SU-DHL-6 (cell line): ENCODE measurements around the gene WAS.

Experiments
- CTCF ChIP-seq: fragments of 200-600 bp; sonication (generic); IDR thresholded peaks from one replicate; pipeline ENCODE4 v1.5.1; 2017; ENCODE audit warnings: antibody characterized with exemption, mild to moderate bottlenecking, low read length, moderate library complexity; ENCODE audit not compliant: insufficient read depth, poor library complexity, severe bottlenecking
- EZH2phosphoT487 ChIP-seq: fragments of 200-600 bp; sonication (generic), shearing (Covaris generic); conservative IDR thresholded peaks from 2 replicates; pipeline ENCODE4 v1.6.1; 2018; ENCODE audit warnings: mild to moderate bottlenecking, antibody characterized with exemption, low read length, moderate library complexity, mixed read lengths

DNA sequence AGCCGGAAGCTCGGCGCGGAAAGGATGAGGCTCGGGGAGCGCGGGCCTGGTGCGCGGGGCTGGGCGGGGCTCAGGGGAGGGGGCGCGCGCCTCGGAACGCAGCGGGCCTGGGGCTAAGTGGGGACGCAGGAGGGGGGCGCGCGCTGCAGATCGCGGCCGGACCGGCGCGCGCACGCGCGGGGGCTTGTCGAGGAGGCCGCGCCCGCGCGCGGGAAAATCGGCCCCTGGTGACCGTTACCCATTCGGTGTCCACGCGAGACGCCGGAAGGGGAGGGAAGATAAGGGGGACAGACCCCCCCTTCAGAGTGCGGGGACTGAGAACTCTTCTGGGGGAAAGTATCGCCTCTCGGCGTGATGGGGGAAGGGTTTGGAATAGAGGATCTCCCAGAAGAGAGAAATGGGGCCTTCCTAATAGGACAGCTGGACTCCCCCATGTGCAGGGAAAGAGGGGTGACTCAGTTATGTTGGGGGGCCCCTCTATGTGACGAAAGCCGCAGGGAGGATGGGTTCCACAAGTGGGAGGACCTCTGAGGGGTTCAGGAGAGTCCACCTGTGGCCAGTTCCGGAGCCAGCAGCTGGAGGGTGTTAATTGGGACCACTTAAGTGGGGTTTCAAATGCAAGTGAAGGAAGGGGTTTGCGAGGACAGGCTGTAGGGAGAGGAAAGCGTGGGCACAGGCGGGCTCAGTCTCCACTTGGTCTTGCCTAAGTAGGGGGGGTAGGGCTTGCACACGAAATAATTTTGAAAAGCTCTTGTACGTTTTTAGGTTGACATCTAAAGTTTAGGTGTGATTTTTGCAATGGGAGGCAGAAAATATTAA is 13.5 kb downstream of the WAS start:
- TF ChIP-seq CTCF (no peak), EZH2phosphoT487 (no peak)
